NB4 (cell line): ENCODE measurements around the gene EIF4G3.

ENCODE experiments used
- DNase-seq: peaks from one replicate; pipeline ENCODE4 v3.0.0; 2010; ENCODE audit warnings: low read depth
- H3K4me3 ChIP-seq: one replicate; pipeline ENCODE4 v1.5.1; 2011; ENCODE audit warnings: mild to moderate bottlenecking, low read depth, low read length, moderate library complexity
- MYC ChIP-seq: IDR thresholded peaks from 2 replicates; pipeline ENCODE4 v1.6.1; 2011; ENCODE audit warnings: low read depth, low read length
- POLR2A ChIP-seq: IDR thresholded peaks from 2 replicates; pipeline ENCODE4 v1.6.1; 2011; ENCODE audit warnings: mild to moderate bottlenecking; ENCODE audit not compliant: insufficient read length; ENCODE audit errors: extremely low read depth
- TF ChIP-seq, protein P1 (sequence below): IDR thresholded peaks from 2 replicates; pipeline ENCODE4 v1.6.1; 2011; ENCODE audit warnings: low read depth, low read length
- TF ChIP-seq, protein P2 (sequence below): IDR thresholded peaks from one replicate; pipeline ENCODE4 v1.5.1; 2012; ENCODE audit warnings: low read depth, low read length

The EIF4G3 gene

DNA sequence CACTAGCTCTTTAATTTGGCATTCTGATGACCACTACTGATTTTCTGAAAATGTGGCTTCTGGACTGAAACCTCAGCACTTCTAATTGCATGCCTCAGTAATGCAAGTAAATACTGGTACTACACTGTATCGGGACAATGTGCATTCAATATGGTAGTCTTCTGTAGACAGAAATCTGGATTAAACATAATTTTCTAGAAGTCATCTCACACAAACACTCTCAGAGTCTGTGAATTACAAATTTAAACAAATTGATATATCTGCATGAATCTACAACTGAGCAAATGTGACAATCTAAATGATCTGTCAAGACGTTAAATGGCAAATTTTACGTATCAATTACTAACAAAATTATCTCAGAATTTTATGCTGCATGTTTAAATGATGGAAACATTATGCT lies 413.3 kb downstream of the EIF4G3 start:
- H3K4me3 ChIP-seq = no peak overlapping the region
- TF ChIP-seq, protein P1, sequence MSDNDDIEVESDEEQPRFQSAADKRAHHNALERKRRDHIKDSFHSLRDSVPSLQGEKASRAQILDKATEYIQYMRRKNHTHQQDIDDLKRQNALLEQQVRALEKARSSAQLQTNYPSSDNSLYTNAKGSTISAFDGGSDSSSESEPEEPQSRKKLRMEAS = no peak
- TF ChIP-seq, protein P2, sequence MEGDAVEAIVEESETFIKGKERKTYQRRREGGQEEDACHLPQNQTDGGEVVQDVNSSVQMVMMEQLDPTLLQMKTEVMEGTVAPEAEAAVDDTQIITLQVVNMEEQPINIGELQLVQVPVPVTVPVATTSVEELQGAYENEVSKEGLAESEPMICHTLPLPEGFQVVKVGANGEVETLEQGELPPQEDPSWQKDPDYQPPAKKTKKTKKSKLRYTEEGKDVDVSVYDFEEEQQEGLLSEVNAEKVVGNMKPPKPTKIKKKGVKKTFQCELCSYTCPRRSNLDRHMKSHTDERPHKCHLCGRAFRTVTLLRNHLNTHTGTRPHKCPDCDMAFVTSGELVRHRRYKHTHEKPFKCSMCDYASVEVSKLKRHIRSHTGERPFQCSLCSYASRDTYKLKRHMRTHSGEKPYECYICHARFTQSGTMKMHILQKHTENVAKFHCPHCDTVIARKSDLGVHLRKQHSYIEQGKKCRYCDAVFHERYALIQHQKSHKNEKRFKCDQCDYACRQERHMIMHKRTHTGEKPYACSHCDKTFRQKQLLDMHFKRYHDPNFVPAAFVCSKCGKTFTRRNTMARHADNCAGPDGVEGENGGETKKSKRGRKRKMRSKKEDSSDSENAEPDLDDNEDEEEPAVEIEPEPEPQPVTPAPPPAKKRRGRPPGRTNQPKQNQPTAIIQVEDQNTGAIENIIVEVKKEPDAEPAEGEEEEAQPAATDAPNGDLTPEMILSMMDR = no peak
- DNase-seq = no peak

DNA sequence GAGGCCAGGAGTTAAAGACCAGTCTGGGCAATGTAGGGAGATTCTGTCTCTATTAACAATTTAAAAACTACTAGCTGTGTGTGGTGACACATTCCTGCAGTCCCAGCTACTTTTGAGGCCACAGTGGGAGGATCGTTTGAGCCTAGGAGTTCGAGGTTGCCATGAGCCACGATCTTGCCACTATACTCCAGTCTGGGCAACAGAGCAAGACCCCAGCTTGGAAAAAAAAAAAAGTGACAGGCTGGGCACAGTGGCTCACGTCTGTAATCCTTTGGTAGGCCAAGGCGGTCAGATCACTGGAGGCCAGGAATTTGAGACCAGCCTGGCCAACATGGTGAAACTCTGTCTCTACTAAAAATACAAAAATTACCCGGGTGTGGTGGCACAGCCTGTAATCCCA lies 416.4 kb downstream of the EIF4G3 start:
- TF ChIP-seq POLR2A (no peak), MYC (no peak)
- TF ChIP-seq, protein P1 = no peak
- TF ChIP-seq, protein P2 = no peak
- DNase-seq = no peak

More for the DNA sequence above, 416.4 kb downstream of the EIF4G3 start:
- H3K4me3 ChIP-seq = no peak overlapping the region
